ENCODE measurements around the gene OR10H1. TPM values are rescaled to one million over a fixed set of nuclear protein-coding genes. Genes with fewer than 3 reads are reported as not detected.
A peak's percentile ranks its signal among the peaks of the same experiment; 100 is the strongest.
"Not testable (repeated sequence)": the region's sequence is repeated elsewhere in the genome, so short reads cannot be mapped to it uniquely, and the experiment has no call there.

Gene OR10H1
- total RNA-seq, 1 donor from 2014 or later = not detected

DNA sequence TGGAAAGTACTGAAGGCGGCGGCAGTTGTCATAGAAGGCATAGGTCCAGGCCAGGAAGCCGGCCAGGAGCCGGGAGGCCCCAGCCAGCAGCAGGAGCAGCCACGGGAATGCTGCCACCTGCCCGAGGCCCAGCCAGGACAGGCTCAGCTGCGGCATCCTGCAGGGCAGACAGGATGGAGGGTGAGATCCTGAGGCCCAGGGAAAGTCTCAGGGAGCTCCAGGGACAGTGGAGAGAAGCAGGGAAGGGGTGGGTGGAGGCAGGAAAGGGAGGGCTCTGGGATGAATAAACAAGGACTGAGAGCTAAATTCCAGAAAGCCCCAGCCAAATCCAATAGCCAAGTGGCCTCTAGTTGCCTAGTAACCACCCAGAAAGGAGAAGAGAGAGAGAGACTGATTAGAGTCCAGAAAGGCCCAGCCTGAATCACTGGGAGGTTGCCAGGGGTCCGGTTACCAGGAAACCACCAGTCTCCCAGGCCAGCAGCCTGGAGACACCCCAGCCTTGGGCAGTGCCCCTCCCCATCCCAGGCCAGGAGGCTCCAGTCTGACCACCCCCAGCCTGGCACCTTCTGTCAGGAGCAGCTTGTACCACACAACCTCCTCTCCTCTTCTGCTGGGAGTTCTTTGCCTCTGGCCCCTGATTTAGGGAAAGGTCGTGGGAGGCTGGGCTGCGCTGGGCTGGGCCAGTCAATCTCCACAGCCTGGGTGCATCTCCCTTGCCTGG, 35.5 kb downstream of the OR10H1 start:
- no peak overlapping the region for H3K27ac Mint-ChIP-seq (ENCODE audit: unreplicated experiment)
- no peak for DNase-seq (ENCODE audit: extremely low spot score, unreplicated experiment)
- no peak overlapping the region for H3K4me3 Mint-ChIP-seq (ENCODE audit: unreplicated experiment)
- H3K9me3 Mint-ChIP-seq (ENCODE audit: unreplicated experiment) = peaks cover 14% of the 10 kb centered on the region
- TF ChIP-seq, protein P1, sequence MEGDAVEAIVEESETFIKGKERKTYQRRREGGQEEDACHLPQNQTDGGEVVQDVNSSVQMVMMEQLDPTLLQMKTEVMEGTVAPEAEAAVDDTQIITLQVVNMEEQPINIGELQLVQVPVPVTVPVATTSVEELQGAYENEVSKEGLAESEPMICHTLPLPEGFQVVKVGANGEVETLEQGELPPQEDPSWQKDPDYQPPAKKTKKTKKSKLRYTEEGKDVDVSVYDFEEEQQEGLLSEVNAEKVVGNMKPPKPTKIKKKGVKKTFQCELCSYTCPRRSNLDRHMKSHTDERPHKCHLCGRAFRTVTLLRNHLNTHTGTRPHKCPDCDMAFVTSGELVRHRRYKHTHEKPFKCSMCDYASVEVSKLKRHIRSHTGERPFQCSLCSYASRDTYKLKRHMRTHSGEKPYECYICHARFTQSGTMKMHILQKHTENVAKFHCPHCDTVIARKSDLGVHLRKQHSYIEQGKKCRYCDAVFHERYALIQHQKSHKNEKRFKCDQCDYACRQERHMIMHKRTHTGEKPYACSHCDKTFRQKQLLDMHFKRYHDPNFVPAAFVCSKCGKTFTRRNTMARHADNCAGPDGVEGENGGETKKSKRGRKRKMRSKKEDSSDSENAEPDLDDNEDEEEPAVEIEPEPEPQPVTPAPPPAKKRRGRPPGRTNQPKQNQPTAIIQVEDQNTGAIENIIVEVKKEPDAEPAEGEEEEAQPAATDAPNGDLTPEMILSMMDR (IDR thresholded peaks at IDR 0.05) = no peak
- H3K36me3 Mint-ChIP-seq (ENCODE audit: unreplicated experiment) = no peaks in the 10 kb centered on the region
- no peaks in the 10 kb centered on the region for H3K4me1 Mint-ChIP-seq (ENCODE audit: unreplicated experiment)
- H3K27me3 Mint-ChIP-seq (ENCODE audit: unreplicated experiment) = no peaks in the 10 kb centered on the region

DNA sequence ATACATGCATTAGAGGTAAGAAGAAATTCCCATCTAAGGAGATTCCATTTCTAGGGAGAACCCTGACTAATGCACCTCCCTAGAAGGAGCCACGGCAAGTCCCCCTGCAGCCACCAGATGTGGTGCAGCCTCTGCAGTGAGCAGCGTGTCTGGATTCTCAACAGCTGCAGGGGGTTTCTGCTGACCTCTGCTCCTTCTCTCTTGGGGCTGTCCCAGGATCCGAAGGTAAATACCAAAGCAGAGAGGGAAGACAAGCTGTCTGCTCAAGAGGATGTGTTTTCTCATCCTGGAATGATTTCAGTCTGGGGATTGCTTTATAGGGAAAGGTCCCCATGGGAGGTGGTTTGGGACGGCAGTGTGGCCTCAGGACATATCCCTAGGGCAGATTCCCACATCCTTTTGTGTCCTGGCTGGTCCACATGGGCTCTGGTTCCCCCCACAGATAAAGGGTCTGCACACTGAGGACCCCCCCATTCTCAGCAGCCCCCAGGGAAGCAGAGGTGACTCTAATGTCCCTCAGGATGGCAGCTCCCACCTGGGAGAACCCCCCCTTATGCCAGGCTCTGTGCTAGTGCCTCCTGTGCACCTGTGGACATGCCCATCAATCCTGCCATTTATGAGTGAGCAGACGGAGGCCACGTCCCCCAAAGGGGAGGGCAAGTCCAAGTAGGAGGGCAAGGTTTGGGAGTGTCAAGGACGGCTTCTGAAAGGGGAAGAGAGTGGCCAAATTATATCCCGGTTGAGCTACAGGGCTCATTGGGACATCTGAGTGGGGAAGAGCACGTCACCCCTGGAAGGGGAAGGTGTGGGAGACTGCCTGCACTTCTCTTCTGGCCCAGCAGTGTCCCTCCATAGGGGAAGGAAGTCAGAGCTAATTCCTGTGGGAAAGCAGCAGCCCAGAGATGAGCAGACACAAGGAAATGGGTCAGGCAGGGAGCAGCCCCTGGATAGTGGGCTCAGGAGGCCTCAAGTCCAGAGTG, 38.2 kb downstream of the OR10H1 start:
- no peaks in the 10 kb centered on the region for H3K36me3 Mint-ChIP-seq (ENCODE audit: unreplicated experiment)
- no peaks in the 10 kb centered on the region for H3K4me1 Mint-ChIP-seq (ENCODE audit: unreplicated experiment)
- TF ChIP-seq, protein P1 (IDR thresholded peaks at IDR 0.05) = no peak
- peak; percentile 76 for DNase-seq (ENCODE audit: extremely low spot score, unreplicated experiment)
- H3K9me3 Mint-ChIP-seq (ENCODE audit: unreplicated experiment) = peaks cover 23% of the 10 kb centered on the region
- H3K27ac Mint-ChIP-seq (ENCODE audit: unreplicated experiment) = no peak overlapping the region
- H3K27me3 Mint-ChIP-seq (ENCODE audit: unreplicated experiment) = no peaks in the 10 kb centered on the region
- no peak overlapping the region for H3K4me3 Mint-ChIP-seq (ENCODE audit: unreplicated experiment)

DNA sequence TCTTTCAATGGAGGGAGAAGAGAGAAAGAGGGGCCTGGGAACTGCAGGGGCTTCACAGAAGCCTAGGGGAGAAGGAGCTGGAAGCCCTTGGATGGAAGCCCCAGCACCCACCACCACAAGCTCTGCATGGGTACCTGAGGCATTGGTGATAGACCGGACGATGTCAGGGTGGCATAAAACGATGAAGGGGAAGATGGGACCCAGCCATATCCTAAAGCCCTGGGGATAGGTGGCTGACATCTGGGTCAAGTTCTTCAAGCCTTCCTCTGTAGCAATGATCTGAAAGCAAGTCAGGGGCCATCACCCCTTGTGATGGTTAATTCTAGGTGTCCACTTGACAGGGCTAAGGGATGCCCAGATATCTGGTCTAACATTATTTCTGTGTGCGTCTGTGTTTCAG, 39.2 kb downstream of the OR10H1 start:
- no peaks in the 10 kb centered on the region for H3K36me3 Mint-ChIP-seq (ENCODE audit: unreplicated experiment)
- no peak overlapping the region for H3K27ac Mint-ChIP-seq (ENCODE audit: unreplicated experiment)
- H3K4me1 Mint-ChIP-seq (ENCODE audit: unreplicated experiment) = no peaks in the 10 kb centered on the region
- TF ChIP-seq, protein P1 (IDR thresholded peaks at IDR 0.05) = no peak
- H3K27me3 Mint-ChIP-seq (ENCODE audit: unreplicated experiment) = no peaks in the 10 kb centered on the region
- H3K9me3 Mint-ChIP-seq (ENCODE audit: unreplicated experiment) = peaks cover 32% of the 10 kb centered on the region
- no peak overlapping the region for H3K4me3 Mint-ChIP-seq (ENCODE audit: unreplicated experiment)
- DNase-seq (ENCODE audit: extremely low spot score, unreplicated experiment) = peak; percentile 48

DNA sequence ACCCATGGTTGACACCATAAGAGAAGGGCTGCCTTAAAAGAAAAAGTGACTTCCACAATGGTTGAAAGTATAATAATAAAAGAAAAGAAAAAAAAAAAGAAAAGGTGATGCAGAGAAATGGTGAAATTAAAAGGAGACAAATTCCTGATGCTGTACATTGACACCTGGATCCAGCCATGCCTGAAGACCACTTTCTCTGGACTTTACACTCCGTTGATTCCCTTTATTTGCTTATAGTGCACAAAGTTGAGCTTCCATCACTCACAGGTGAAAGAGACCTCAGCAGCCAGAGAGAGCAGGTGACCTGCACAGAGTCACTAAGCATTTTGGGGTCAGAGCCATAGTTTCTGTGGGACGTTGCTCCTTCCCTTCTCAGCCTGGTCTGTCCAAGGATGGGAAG, 40.2 kb downstream of the OR10H1 start:
- Mint-ChIP-seq H3K9me3 (ENCODE audit: unreplicated experiment) (peaks cover 39% of the 10 kb centered on the region), H3K4me1 (ENCODE audit: unreplicated experiment) (no peaks in the 10 kb centered on the region), H3K4me3 (ENCODE audit: unreplicated experiment) (no peak overlapping the region)

DNA sequence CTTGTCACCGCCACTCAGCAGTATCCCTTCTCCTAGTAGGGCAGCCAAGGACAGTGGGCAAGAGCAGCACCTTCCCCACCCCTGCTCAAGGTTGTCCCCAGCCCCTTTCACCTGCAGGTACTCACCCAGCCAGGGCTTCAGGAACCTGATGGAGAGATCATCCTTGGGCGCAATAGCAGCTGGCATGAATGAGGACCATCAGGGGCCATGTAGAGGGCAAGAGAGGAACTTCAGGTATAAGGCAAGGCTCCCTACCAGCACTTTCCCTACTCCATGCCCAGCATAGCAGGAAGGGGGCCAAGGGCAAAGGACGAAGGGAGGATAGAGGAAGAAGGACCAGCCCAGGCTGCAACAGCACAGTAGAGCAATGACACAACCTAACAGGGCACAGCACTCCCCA, 41.3 kb downstream of the OR10H1 start:
- H3K4me1 Mint-ChIP-seq (ENCODE audit: unreplicated experiment); H3K27me3 Mint-ChIP-seq (ENCODE audit: unreplicated experiment); H3K27ac Mint-ChIP-seq (ENCODE audit: unreplicated experiment); H3K4me3 Mint-ChIP-seq (ENCODE audit: unreplicated experiment); H3K36me3 Mint-ChIP-seq (ENCODE audit: unreplicated experiment): not testable (repeated sequence)
- H3K9me3 Mint-ChIP-seq (ENCODE audit: unreplicated experiment) = peaks cover 44% of the 10 kb centered on the region
- DNase-seq (ENCODE audit: extremely low spot score, unreplicated experiment) = peak; percentile 60

More for the DNA sequence above, 40.2 kb downstream of the OR10H1 start:
- Mint-ChIP-seq H3K36me3 (ENCODE audit: unreplicated experiment) (no peaks in the 10 kb centered on the region), H3K27me3 (ENCODE audit: unreplicated experiment) (no peaks in the 10 kb centered on the region), H3K27ac (ENCODE audit: unreplicated experiment) (no peak overlapping the region)
- TF ChIP-seq, protein P1 (IDR thresholded peaks at IDR 0.05) = no peak
- DNase-seq (ENCODE audit: extremely low spot score, unreplicated experiment) = peak; percentile 30

Measured in osteocyte (in vitro differentiated cells).